Smooth muscle cell (in vitro differentiated cells): Measurements from ENCODE around the gene PLA2G3. TPM values are rescaled to one million over a fixed set of nuclear protein-coding genes. Genes with fewer than 3 reads are reported as not detected.

Experiments used
- DNase-seq: peaks from one replicate; lab custom pipeline; 2025; ENCODE audit not compliant: unreplicated experiment; lab: John Stamatoyannopoulos, UW
- H2AFZ ChIP-seq: fragments of 200-600 bp; sonication (generic); 2 replicates; pipeline ENCODE4 v1.6.0; 2016; ENCODE audit warnings: antibody characterized with exemption, low read depth, mild to moderate bottlenecking
- H3F3A ChIP-seq: fragments of 200-600 bp; sonication (generic); 2 replicates; pipeline ENCODE4 v1.6.0; 2017; ENCODE audit warnings: antibody characterized with exemption, low read depth
- H3K27ac ChIP-seq: fragments of 200-600 bp; sonication (generic); 2 replicates; pipeline ENCODE4 v1.5.1; 2016; ENCODE audit warnings: low read depth, mild to moderate bottlenecking
- H3K27me3 ChIP-seq: fragments of 200-600 bp; sonication (generic); 2 replicates; pipeline ENCODE4 v1.6.1; 2016; ENCODE audit warnings: low read depth, mild to moderate bottlenecking
- H3K36me3 ChIP-seq: fragments of 200-600 bp; sonication (generic); 2 replicates; pipeline ENCODE4 v1.5.1; 2016; ENCODE audit warnings: low read depth
- H3K4me1 ChIP-seq: fragments of 200-600 bp; sonication (generic); 2 replicates; pipeline ENCODE4 v1.5.1; 2016; ENCODE audit warnings: low read depth
- H3K4me2 ChIP-seq: fragments of 200-600 bp; sonication (generic); 2 replicates; pipeline ENCODE4 v1.6.0; 2016; ENCODE audit warnings: mild to moderate bottlenecking
- H3K4me3 ChIP-seq: fragments of 200-600 bp; sonication (generic); 2 replicates; pipeline ENCODE4 v1.5.1; 2016; ENCODE audit warnings: mild to moderate bottlenecking
- H3K79me2 ChIP-seq: fragments of 200-600 bp; sonication (generic); 2 replicates; pipeline ENCODE4 v1.6.0; 2016; ENCODE audit warnings: low read depth, mild to moderate bottlenecking
- H3K9ac ChIP-seq: fragments of 200-600 bp; sonication (generic); 2 replicates; pipeline ENCODE4 v1.6.0; 2016; ENCODE audit warnings: low read depth
- H3K9me3 ChIP-seq: fragments of 200-600 bp; sonication (generic); replicated peaks from 2 replicates; pipeline ENCODE4 v1.5.1; 2016; ENCODE audit warnings: low read depth
- H4K20me1 ChIP-seq: fragments of 200-600 bp; sonication (generic); 2 replicates; pipeline ENCODE4 v1.6.0; 2016; ENCODE audit warnings: low read depth
- WGBS: methylation state at CpG from one replicate; pipeline ENCODE4 v1.1.7; 2016; ENCODE audit warnings: low lambda C conversion rate; 5-methylcytosine and 5-hydroxymethylcytosine counted together
- polyA plus RNA-seq: library from polyadenylated mRNA; unstranded; fragments of >200 nt; fragmentation: Nextera tagmentation; extraction: Ambion mirVana; gene quantifications from 2 replicates; pipeline ENCODE4 v1.2.1, GENCODE V29; 2016
- total RNA-seq: library from RNA; depleted of rRNA; stranded (reverse); fragments of >200 nt; gene quantifications from 2 replicates; pipeline ENCODE4 v1.2.3, GENCODE V29; 2014
- TF ChIP-seq, protein P1 (sequence below): fragments of 200-600 bp; sonication (generic); IDR thresholded peaks from 2 replicates; pipeline ENCODE4 v1.5.1; 2017; ENCODE audit warnings: borderline replicate concordance, mild to moderate bottlenecking, antibody characterized with exemption; ENCODE audit not compliant: insufficient read depth, poor library complexity, severe bottlenecking

Gene PLA2G3
- total and polyA plus RNA-seq, 2 experiments from 2014 or later, result 0.04 TPM; not detected in 1

DNA sequence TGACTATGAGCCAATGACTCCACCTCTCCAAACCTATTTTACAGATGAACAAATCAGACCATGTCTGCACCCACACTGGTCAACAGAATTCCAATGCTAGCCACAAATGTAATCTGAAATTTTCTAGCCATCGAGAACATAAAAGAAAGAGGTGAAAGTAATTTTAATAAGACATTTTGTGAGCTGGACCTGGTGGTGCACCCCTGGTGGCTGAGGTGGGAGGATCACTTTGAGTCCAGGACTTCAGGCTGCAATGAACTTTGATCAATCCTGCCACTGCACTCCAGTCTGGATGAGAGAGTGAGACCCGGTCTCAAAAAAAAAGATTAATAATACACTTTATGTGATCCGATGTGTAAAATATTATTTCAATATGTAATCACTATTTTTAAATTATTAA, 10.3 kb upstream of the PLA2G3 start:
- no peaks in the 10 kb centered on the region for H3K36me3 ChIP-seq
- no peaks in the 10 kb centered on the region for H3K4me1 ChIP-seq
- no peaks in the 10 kb centered on the region for H3F3A ChIP-seq
- H3K4me3 ChIP-seq, result no peak overlapping the region
- no peak overlapping the region for H3K9ac ChIP-seq
- no peaks in the 10 kb centered on the region for H4K20me1 ChIP-seq
- no peak overlapping the region for H3K27ac ChIP-seq
- H3K9me3 ChIP-seq, result no peaks in the 10 kb centered on the region
- H3K4me2 ChIP-seq, result no peak overlapping the region
- TF ChIP-seq, protein P1, sequence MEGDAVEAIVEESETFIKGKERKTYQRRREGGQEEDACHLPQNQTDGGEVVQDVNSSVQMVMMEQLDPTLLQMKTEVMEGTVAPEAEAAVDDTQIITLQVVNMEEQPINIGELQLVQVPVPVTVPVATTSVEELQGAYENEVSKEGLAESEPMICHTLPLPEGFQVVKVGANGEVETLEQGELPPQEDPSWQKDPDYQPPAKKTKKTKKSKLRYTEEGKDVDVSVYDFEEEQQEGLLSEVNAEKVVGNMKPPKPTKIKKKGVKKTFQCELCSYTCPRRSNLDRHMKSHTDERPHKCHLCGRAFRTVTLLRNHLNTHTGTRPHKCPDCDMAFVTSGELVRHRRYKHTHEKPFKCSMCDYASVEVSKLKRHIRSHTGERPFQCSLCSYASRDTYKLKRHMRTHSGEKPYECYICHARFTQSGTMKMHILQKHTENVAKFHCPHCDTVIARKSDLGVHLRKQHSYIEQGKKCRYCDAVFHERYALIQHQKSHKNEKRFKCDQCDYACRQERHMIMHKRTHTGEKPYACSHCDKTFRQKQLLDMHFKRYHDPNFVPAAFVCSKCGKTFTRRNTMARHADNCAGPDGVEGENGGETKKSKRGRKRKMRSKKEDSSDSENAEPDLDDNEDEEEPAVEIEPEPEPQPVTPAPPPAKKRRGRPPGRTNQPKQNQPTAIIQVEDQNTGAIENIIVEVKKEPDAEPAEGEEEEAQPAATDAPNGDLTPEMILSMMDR, result peak; percentile 35
- no peak for DNase-seq
- WGBS, result 54% methylated on average over 3 of the region's 3 CpGs
- no peak overlapping the region for H2AFZ ChIP-seq
- no peaks in the 10 kb centered on the region for H3K79me2 ChIP-seq
- no peaks in the 10 kb centered on the region for H3K27me3 ChIP-seq

DNA sequence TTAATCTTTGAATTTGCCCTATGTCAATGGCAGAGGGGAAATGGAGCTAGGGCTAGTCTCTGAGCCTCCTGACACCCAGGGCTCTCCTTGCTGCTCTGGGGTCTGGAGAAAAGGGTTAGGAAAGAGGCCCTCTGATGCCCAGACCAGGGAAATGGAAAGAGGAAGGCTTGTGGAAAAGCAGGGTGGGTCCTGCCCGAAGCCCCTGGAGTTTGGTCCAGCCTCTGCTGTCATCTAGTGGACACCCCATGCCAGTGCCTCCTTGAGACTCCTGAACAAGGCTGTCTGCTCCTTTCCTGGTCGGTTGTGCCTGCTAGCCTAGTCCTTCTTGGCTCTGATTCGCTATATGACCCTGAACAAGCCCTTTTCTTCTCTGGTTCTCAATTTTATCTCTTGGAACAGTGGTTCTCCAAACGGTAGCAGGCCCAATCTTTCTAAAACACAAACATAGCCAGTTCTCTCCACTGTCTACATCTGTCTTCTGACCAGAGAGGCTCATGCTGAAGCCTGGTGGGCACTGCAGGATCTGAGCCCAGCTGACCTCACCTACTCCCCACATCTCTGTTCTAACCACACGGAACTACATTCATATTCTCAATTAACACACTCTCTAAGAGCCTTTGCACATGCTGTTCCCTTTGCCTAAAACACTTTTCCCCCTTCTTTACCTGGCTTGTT, 8.8 kb upstream of the PLA2G3 start:
- DNase-seq, result peak; percentile 12
- WGBS, result 17% methylated on average over 5 of the region's 5 CpGs
- no peaks in the 10 kb centered on the region for H4K20me1 ChIP-seq
- peak overlapping the region; percentile 55 for H3K27ac ChIP-seq
- H3K27me3 ChIP-seq, result no peaks in the 10 kb centered on the region
- TF ChIP-seq, protein P1, result peak; percentile 76
- H3F3A ChIP-seq, result no peaks in the 10 kb centered on the region
- H3K9ac ChIP-seq, result no peak overlapping the region
- peak overlapping the region; percentile 46 for H3K4me2 ChIP-seq
- H3K4me1 ChIP-seq, result no peaks in the 10 kb centered on the region
- no peaks in the 10 kb centered on the region for H3K79me2 ChIP-seq
- H3K4me3 ChIP-seq, result no peak overlapping the region
- no peaks in the 10 kb centered on the region for H3K9me3 ChIP-seq
- H2AFZ ChIP-seq, result peak overlapping the region; percentile 82
- H3K36me3 ChIP-seq, result no peaks in the 10 kb centered on the region

DNA sequence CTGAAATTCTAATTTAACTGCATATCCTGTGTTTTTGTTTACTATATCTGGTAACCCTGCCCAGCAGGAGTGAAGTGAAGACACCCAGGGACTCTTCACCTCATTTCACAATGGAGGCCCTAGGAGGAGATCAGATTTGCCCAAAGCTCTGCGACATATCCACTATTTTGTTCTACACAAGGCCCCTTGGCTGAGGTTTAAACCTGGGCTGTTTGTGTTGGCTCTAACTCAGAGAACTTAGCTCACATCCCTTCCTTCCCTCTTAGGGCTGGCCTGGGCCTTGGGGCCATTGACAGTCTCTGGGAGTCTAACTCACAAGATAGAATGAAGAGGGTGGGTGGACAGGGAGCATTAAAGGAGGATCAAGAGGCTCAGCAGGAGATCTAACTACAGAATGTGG, 8.2 kb upstream of the PLA2G3 start:
- DNase-seq, result no peak
- H3K27me3 ChIP-seq, result no peaks in the 10 kb centered on the region
- H3K9me3 ChIP-seq, result no peaks in the 10 kb centered on the region
- WGBS, result 78% methylated on average over 1 of the region's 1 CpG
- no peaks in the 10 kb centered on the region for H3K4me1 ChIP-seq
- H4K20me1 ChIP-seq, result no peaks in the 10 kb centered on the region
- H3K4me2 ChIP-seq, result peak overlapping the region; percentile 46
- H3K79me2 ChIP-seq, result no peaks in the 10 kb centered on the region
- no peaks in the 10 kb centered on the region for H3F3A ChIP-seq
- H3K9ac ChIP-seq, result no peak overlapping the region
- H2AFZ ChIP-seq, result peak overlapping the region; percentile 82
- TF ChIP-seq, protein P1, result no peak
- H3K4me3 ChIP-seq, result no peak overlapping the region
- no peaks in the 10 kb centered on the region for H3K36me3 ChIP-seq
- peak overlapping the region; percentile 55 for H3K27ac ChIP-seq

DNA sequence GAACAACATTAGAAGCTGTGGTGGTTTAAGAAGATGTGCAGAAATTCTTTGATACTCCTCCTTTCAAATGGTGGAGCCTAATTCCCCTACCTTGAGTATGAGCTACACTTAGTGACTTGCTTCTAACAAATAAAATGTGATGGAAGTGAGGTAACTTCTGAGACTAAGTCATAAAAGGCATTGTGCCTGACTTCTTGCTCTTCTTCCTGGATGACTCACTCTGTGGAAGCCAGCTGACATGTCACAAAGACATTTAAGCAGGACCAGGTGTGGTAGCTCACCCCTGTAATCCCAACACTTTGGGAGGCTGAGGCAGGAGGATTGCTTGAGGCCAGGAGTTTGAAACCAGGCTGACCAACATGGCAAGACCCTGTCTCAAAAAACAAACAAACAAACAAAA, 3.9 kb upstream of the PLA2G3 start:
- Histone ChIP-seq H3K4me2 (no peak overlapping the region), H2AFZ (no peak overlapping the region), H3K9me3 (no peaks in the 10 kb centered on the region), H3K27ac (no peak overlapping the region), H4K20me1 (no peaks in the 10 kb centered on the region), H3K9ac (no peak overlapping the region), H3K4me1 (peaks cover 6% of the 10 kb centered on the region), H3F3A (no peaks in the 10 kb centered on the region), H3K36me3 (no peaks in the 10 kb centered on the region), H3K79me2 (no peaks in the 10 kb centered on the region), H3K4me3 (no peak overlapping the region), H3K27me3 (peaks cover 18% of the 10 kb centered on the region)
- TF ChIP-seq, protein P1, result no peak
- DNase-seq, result no peak
